ENCODE results near the gene FCN2. TPM values are rescaled to one million over a fixed set of nuclear protein-coding genes. Genes with fewer than 3 reads are reported as not detected.

FCN2 gene
- 0.16 TPM for total RNA-seq

- no peak for ATAC-seq
These were observed at the start of gene FCN2 for GRCh38 chr9:134880484-134881312. FCN2 (plus strand) TSS chr9:134880810; CDS start chr9:134880822, 12 bp downstream.

- ATAC-seq = no peak
These were observed 49.5 kb upstream of the FCN2 start for GRCh38 chr9:134830926-134831720.

- no peak for ATAC-seq
These were observed 48.1 kb upstream of the FCN2 start for GRCh38 chr9:134832471-134832870.

- no peak for ATAC-seq
These were observed 47.2 kb upstream of the FCN2 start for GRCh38 chr9:134833294-134833880.

GRCh38 chr9:134834217-134834956 is 46.2 kb upstream of the FCN2 start:
- no peak for ATAC-seq

- ATAC-seq = no peak
These were observed 45.6 kb upstream of the FCN2 start for GRCh38 chr9:134834957-134835419.

- ATAC-seq = no peak
These were observed 45.2 kb upstream of the FCN2 start for GRCh38 chr9:134835448-134835847.

- ATAC-seq = no peak
These were observed 44.6 kb upstream of the FCN2 start for GRCh38 chr9:134835987-134836386.

- no peak for ATAC-seq
These were observed 44.1 kb upstream of the FCN2 start for GRCh38 chr9:134836406-134836970.

GRCh38 chr9:134837529-134837928 is 43.1 kb upstream of the FCN2 start:
- no peak for ATAC-seq

- ATAC-seq = no peak
These were observed 41.8 kb upstream of the FCN2 start for GRCh38 chr9:134838651-134839454.

GRCh38 chr9:134839455-134840125 is 41.0 kb upstream of the FCN2 start:
- ATAC-seq = no peak

- ATAC-seq = no peak
These were observed 40.1 kb upstream of the FCN2 start for GRCh38 chr9:134840511-134840910.

GRCh38 chr9:134841180-134841904 is 39.3 kb upstream of the FCN2 start:
- no peak for ATAC-seq

GRCh38 chr9:134842321-134842720 is 38.3 kb upstream of the FCN2 start:
- ATAC-seq = no peak

GRCh38 chr9:134843740-134844139 is 36.9 kb upstream of the FCN2 start:
- no peak for ATAC-seq

- no peak for ATAC-seq
These were observed 35.8 kb upstream of the FCN2 start for GRCh38 chr9:134844821-134845220.

- ATAC-seq = no peak
These were observed 34.4 kb upstream of the FCN2 start for GRCh38 chr9:134846187-134846586.

GRCh38 chr9:134846699-134847098 is 33.9 kb upstream of the FCN2 start:
- ATAC-seq = no peak

GRCh38 chr9:134847138-134847537 is 33.5 kb upstream of the FCN2 start:
- no peak for ATAC-seq

Data from esophagus mucosa (tissue), 1 donor.